ENCODE measurements around the gene ITPR1.

The ITPR1 gene

GRCh38 chr3:4801892-4802291, 308.7 kb downstream of the ITPR1 start:
- H3K27me3 ChIP-seq (replicated peaks), result no peaks in the 10 kb centered on the region
- no peak overlapping the region for H3K4me3 ChIP-seq (ENCODE audit: low read depth, low read length)
- TF ChIP-seq, protein P1, sequence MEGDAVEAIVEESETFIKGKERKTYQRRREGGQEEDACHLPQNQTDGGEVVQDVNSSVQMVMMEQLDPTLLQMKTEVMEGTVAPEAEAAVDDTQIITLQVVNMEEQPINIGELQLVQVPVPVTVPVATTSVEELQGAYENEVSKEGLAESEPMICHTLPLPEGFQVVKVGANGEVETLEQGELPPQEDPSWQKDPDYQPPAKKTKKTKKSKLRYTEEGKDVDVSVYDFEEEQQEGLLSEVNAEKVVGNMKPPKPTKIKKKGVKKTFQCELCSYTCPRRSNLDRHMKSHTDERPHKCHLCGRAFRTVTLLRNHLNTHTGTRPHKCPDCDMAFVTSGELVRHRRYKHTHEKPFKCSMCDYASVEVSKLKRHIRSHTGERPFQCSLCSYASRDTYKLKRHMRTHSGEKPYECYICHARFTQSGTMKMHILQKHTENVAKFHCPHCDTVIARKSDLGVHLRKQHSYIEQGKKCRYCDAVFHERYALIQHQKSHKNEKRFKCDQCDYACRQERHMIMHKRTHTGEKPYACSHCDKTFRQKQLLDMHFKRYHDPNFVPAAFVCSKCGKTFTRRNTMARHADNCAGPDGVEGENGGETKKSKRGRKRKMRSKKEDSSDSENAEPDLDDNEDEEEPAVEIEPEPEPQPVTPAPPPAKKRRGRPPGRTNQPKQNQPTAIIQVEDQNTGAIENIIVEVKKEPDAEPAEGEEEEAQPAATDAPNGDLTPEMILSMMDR (IDR thresholded peaks at IDR 0.05; ENCODE audit: low read depth, low read length, missing control alignments), result no peak
- in situ Hi-C loops (cut with HindIII; ENCODE audit: low pct_ligation_motif_present, low sequenced_read_pairs), result no loop called here
- no peaks in the 10 kb centered on the region for H3K36me3 ChIP-seq (replicated peaks)
- H3K27ac ChIP-seq, result no peak overlapping the region
- no peak for DNase-seq

DNA sequence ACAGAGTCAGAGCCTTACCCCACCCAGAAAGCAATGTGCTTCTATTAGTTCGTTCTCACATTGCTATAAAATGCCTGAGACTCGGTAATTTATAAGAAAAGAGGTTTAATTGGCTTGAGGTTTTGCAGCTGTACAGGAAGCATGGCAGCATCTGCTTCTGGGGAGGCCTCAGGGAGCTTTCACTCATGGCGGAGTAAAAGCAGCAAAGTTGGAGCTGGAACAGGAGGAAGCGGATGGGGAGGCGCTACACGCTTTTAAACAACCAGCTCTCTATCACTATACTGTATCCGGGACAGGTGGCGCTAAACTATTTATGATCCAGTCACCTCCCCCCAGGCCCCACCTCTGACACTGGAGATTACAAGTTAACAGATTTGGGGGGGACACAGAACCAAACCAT, 309.8 kb downstream of the ITPR1 start:
- Histone ChIP-seq H3K27me3 (replicated peaks) (no peaks in the 10 kb centered on the region), H3K36me3 (replicated peaks) (no peaks in the 10 kb centered on the region), H3K27ac (no peak overlapping the region), H3K4me3 (ENCODE audit: low read depth, low read length) (no peak overlapping the region)
- TF ChIP-seq, protein P1 (IDR thresholded peaks at IDR 0.05; ENCODE audit: low read depth, low read length, missing control alignments), result no peak
- DNase-seq, result no peak
- in situ Hi-C loops (cut with HindIII; ENCODE audit: low pct_ligation_motif_present, low sequenced_read_pairs), result no loop called here

- in situ Hi-C loops (cut with HindIII; ENCODE audit: low pct_ligation_motif_present, low sequenced_read_pairs), result no loop called here
Observed at GRCh38 chr3:4804161-4805058, 311.3 kb downstream of the ITPR1 start.

GRCh38 chr3:4805662-4806061, 312.5 kb downstream of the ITPR1 start:
- Histone ChIP-seq H3K27ac (no peak overlapping the region), H3K4me3 (ENCODE audit: low read depth, low read length) (no peak overlapping the region), H3K27me3 (replicated peaks) (no peaks in the 10 kb centered on the region), H3K36me3 (replicated peaks) (no peaks in the 10 kb centered on the region)
- no peak for DNase-seq
- TF ChIP-seq, protein P1 (IDR thresholded peaks at IDR 0.05; ENCODE audit: low read depth, low read length, missing control alignments), result no peak
- in situ Hi-C loops (cut with HindIII; ENCODE audit: low pct_ligation_motif_present, low sequenced_read_pairs), result no loop called here

More at GRCh38 chr3:4804161-4805058, 311.3 kb downstream of the ITPR1 start:
- Histone ChIP-seq H3K27me3 (replicated peaks) (no peaks in the 10 kb centered on the region), H3K36me3 (replicated peaks) (no peaks in the 10 kb centered on the region), H3K4me3 (ENCODE audit: low read depth, low read length) (no peak overlapping the region), H3K27ac (no peak overlapping the region)
- TF ChIP-seq, protein P1 (IDR thresholded peaks at IDR 0.05; ENCODE audit: low read depth, low read length, missing control alignments), result no peak
- DNase-seq, result no peak

GRCh38 chr3:4806535-4807108, 313.5 kb downstream of the ITPR1 start:
- Histone ChIP-seq H3K4me3 (ENCODE audit: low read depth, low read length) (no peak overlapping the region), H3K36me3 (replicated peaks) (no peaks in the 10 kb centered on the region)
- TF ChIP-seq, protein P1 (IDR thresholded peaks at IDR 0.05; ENCODE audit: low read depth, low read length, missing control alignments), result no peak

More at GRCh38 chr3:4806535-4807108, 313.5 kb downstream of the ITPR1 start:
- no peak for DNase-seq
- Histone ChIP-seq H3K27me3 (replicated peaks) (no peaks in the 10 kb centered on the region), H3K27ac (no peak overlapping the region)
- in situ Hi-C loops (cut with HindIII; ENCODE audit: low pct_ligation_motif_present, low sequenced_read_pairs), result no loop called here
